K562 (cell line): ENCODE data around the gene SMG9. TPM values are rescaled to one million over a fixed set of nuclear protein-coding genes. Genes with fewer than 3 reads are reported as not detected.
A peak's percentile ranks its signal among the peaks of the same experiment; 100 is the strongest.

Experiments
- ARID1B ChIP-seq: fragments of 450-650 bp; IDR thresholded peaks from 2 replicates; pipeline ENCODE4 v1.6.1; 2016; ENCODE audit warnings: antibody characterized with exemption, mild to moderate bottlenecking, inconsistent platforms
- BRF1 ChIP-seq: IDR thresholded peaks from 3 replicates; pipeline ENCODE4 v1.6.1; 2011; ENCODE audit warnings: borderline replicate concordance, mild to moderate bottlenecking; ENCODE audit not compliant: insufficient read length; ENCODE audit errors: extremely low read depth
- PHF20 ChIP-seq: fragments of 450-650 bp; IDR thresholded peaks from 2 replicates; pipeline ENCODE4 v1.6.1; 2018; ENCODE audit not compliant: partially characterized antibody
- SREBF2 ChIP-seq: sonication (generic); formaldehyde crosslinking; IDR thresholded peaks from 2 replicates; pipeline ENCODE4 v1.4.0; 2020; ENCODE audit warnings: mild to moderate bottlenecking, missing genetic modification reagents
- ZNF274 ChIP-seq: IDR thresholded peaks from 2 replicates; pipeline ENCODE4 v1.6.1; 2011; ENCODE audit warnings: low read depth, mild to moderate bottlenecking, low read length, moderate library complexity, borderline replicate concordance
- polyA plus RNA-seq, 8 experiments: library from polyadenylated mRNA; depleted of rRNA in 4 of 8; stranded (reverse) in 5 of 8; unstranded in 3 of 8; fragments of >200 nt; fragmentation: Nextera tagmentation in 2 of 8; fragmentation: Illumina TruSeq in 1 of 8; extraction: Ambion mirVana in 2 of 8; extraction: Trizol in 1 of 8; gene quantifications; 2 replicates each; pipeline versions ENCODE4 v1.2.1 to v1.2.3, GENCODE V29; 2011 to 2014; ENCODE audit warnings: inconsistent platforms in 1 of 8, missing spikeins in 1 of 8
- total RNA-seq, 7 experiments: library from RNA; depleted of rRNA in 6 of 7; stranded (reverse); fragments of >200 nt in 6 of 7; fragmentation: Illumina TruSeq in 2 of 7; extraction: Trizol in 2 of 7; gene quantifications; 2 replicates each; pipeline versions ENCODE4 v1.2.1 to v1.2.3, GENCODE V29; 2011 to 2021; ENCODE audit warnings: low replicate concordance in 1 of 7
- TF ChIP-seq, protein P1 (sequence below): fragments of 200-800 bp; sonication (Bioruptor generic); IDR thresholded peaks from 2 replicates; pipeline ENCODE4 v1.6.1; 2016; ENCODE audit warnings: missing genetic modification characterization, missing compliant biosample characterization
- TF ChIP-seq, protein P2 (sequence below), 2 experiments: fragments of 450-650 bp; IDR thresholded peaks; 2 replicates each; pipeline ENCODE4 v1.6.1; 2016; ENCODE audit warnings: mild to moderate bottlenecking in 2 of 2, borderline replicate concordance in 1 of 2, low read depth in 1 of 2, moderate library complexity in 1 of 2
- TF ChIP-seq, protein P3 (sequence below): fragments of 150-350 bp; IDR thresholded peaks from 2 replicates; pipeline ENCODE4 v1.6.1; 2014; ENCODE audit warnings: low read depth, mild to moderate bottlenecking, low read length, borderline replicate concordance

The SMG9 gene
- total and polyA plus RNA-seq, 9 of the 15 experiments (the other 6 are each of a cell fraction or from before 2014, with no cell fraction given), result 1.7 to 79.7 (median 40.2) TPM

DNA sequence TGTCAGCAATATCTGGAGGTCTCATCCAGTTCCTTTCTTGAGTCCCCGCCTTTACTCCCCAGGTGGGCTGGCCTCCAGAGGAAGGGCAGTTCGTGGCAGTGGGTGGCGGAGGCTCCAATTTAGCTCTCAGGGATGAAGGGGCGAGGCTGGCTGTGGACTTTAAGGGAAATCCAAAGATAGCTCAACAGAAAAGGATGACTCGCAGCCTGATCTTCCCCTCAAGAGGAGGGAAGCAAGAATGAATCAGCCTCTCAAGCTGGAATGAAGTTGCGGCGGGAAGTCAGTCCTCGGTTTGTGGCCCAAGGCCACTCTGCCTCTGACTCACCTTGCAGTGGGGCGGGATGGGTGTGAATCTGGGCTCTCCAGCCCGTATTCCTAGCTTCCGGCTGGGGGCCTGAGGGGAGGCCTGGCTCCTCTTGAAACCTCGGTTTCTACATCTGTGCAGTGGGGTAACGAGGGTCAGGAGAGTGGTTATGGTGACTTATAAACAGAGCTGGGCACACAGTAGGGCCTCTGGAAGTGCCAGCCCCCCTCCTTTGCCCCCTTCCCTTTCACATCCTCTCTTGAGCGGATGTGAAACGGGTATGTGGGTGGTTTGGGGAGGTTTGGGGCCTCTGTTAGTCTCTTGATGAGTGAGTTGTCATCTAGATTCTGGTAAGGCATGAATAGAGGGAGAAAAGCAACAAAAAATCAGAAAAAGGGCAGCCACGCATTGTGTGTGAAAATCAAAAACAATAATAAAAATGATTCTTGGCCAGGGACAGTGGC is 10.5 kb upstream of the SMG9 start (continued):
- TF ChIP-seq, protein P1, sequence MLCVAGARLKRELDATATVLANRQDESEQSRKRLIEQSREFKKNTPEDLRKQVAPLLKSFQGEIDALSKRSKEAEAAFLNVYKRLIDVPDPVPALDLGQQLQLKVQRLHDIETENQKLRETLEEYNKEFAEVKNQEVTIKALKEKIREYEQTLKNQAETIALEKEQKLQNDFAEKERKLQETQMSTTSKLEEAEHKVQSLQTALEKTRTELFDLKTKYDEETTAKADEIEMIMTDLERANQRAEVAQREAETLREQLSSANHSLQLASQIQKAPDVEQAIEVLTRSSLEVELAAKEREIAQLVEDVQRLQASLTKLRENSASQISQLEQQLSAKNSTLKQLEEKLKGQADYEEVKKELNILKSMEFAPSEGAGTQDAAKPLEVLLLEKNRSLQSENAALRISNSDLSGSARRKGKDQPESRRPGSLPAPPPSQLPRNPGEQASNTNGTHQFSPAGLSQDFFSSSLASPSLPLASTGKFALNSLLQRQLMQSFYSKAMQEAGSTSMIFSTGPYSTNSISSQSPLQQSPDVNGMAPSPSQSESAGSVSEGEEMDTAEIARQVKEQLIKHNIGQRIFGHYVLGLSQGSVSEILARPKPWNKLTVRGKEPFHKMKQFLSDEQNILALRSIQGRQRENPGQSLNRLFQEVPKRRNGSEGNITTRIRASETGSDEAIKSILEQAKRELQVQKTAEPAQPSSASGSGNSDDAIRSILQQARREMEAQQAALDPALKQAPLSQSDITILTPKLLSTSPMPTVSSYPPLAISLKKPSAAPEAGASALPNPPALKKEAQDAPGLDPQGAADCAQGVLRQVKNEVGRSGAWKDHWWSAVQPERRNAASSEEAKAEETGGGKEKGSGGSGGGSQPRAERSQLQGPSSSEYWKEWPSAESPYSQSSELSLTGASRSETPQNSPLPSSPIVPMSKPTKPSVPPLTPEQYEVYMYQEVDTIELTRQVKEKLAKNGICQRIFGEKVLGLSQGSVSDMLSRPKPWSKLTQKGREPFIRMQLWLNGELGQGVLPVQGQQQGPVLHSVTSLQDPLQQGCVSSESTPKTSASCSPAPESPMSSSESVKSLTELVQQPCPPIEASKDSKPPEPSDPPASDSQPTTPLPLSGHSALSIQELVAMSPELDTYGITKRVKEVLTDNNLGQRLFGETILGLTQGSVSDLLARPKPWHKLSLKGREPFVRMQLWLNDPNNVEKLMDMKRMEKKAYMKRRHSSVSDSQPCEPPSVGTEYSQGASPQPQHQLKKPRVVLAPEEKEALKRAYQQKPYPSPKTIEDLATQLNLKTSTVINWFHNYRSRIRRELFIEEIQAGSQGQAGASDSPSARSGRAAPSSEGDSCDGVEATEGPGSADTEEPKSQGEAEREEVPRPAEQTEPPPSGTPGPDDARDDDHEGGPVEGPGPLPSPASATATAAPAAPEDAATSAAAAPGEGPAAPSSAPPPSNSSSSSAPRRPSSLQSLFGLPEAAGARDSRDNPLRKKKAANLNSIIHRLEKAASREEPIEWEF (CRISPR knock-in tag), result no peak
- peak; percentile 60; the same call in 1 of the 2 replicates for TF ChIP-seq ARID1B
- no peak for TF ChIP-seq ZNF274
- no peak for TF ChIP-seq BRF1
- TF ChIP-seq PHF20, result no peak
- TF ChIP-seq, protein P2, sequence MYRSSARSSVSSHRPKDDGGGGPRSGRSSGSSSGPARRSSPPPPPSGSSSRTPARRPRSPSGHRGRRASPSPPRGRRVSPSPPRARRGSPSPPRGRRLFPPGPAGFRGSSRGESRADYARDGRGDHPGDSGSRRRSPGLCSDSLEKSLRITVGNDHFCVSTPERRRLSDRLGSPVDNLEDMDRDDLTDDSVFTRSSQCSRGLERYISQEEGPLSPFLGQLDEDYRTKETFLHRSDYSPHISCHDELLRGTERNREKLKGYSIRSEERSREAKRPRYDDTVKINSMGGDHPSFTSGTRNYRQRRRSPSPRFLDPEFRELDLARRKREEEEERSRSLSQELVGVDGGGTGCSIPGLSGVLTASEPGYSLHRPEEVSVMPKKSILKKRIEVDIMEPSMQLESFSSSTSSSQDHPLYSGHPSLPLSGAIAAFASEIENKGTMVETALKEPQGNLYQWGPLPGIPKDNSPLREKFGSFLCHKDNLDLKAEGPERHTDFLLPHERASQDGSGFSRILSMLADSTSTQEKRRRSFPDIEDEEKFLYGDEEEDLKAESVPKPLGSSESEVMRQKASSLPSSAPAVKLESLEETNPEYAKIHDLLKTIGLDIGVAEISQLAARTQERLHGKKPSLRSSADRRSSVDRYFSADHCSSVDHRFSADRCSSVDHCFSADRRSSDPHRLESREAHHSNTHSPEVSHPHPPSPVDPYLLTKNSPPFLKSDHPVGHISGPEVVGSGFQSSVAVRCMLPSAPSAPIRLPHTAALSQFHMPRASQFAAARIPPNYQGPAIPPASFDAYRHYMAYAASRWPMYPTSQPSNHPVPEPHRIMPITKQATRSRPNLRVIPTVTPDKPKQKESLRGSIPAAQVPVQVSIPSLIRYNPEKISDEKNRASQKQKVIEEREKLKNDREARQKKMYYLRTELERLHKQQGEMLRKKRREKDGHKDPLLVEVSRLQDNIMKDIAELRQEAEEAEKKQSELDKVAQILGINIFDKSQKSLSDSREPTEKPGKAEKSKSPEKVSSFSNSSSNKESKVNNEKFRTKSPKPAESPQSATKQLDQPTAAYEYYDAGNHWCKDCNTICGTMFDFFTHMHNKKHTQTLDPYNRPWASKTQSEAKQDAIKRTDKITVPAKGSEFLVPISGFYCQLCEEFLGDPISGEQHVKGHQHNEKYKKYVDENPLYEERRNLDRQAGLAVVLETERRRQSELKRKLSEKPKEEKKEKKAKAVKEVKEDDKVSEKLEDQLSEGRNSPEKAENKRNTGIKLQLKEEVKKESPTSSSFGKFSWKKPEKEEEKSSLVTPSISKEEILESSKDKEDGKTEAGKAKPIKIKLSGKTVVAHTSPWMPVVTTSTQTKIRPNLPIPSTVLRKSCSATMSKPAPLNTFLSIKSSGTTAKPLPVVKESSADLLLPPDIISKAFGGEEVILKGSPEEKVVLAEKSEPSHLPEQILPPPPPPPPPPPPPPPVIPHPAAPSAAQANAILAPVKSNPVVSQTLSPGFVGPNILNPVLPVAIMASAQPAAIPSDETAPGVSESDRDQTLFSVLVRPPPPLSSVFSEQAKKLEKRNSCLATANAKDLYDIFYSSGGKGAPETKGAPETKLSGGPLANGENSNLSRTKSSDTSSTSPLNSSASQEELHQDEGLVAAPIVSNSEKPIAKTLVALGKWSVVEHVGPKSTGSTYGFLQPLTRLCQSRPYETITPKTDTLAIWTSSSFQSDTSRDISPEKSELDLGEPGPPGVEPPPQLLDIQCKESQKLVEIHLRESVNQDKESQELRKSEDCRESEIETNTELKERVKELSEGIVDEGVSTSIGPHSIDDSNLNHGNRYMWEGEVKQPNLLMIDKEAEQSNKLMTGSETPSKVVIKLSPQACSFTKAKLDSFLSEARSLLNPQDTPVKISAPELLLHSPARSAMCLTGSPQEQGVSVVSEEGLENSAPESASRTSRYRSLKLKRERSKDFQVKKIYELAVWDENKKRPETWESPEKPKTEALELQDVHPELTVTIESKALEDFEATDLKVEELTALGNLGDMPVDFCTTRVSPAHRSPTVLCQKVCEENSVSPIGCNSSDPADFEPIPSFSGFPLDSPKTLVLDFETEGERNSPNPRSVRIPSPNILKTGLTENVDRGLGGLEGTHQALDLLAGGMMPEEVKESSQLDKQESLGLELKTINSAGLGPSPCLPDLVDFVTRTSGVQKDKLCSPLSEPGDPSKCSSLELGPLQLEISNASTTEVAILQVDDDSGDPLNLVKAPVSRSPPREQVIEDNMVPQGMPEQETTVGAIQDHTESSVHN (IDR thresholded peaks at IDR 0.05; ENCODE audit: borderline replicate concordance in 1 of 2, low read depth in 1 of 2), result no peak
- TF ChIP-seq, protein P3, sequence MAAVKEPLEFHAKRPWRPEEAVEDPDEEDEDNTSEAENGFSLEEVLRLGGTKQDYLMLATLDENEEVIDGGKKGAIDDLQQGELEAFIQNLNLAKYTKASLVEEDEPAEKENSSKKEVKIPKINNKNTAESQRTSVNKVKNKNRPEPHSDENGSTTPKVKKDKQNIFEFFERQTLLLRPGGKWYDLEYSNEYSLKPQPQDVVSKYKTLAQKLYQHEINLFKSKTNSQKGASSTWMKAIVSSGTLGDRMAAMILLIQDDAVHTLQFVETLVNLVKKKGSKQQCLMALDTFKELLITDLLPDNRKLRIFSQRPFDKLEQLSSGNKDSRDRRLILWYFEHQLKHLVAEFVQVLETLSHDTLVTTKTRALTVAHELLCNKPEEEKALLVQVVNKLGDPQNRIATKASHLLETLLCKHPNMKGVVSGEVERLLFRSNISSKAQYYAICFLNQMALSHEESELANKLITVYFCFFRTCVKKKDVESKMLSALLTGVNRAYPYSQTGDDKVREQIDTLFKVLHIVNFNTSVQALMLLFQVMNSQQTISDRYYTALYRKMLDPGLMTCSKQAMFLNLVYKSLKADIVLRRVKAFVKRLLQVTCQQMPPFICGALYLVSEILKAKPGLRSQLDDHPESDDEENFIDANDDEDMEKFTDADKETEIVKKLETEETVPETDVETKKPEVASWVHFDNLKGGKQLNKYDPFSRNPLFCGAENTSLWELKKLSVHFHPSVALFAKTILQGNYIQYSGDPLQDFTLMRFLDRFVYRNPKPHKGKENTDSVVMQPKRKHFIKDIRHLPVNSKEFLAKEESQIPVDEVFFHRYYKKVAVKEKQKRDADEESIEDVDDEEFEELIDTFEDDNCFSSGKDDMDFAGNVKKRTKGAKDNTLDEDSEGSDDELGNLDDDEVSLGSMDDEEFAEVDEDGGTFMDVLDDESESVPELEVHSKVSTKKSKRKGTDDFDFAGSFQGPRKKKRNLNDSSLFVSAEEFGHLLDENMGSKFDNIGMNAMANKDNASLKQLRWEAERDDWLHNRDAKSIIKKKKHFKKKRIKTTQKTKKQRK, result no peak
- no peak for TF ChIP-seq SREBF2 (CRISPR knock-in tag)
